ENCODE measurements around the gene NUDT2. TPM values are rescaled to one million over a fixed set of nuclear protein-coding genes. Genes with fewer than 3 reads are reported as not detected.
"Not testable (repeated sequence)": the region's sequence is repeated elsewhere in the genome, so short reads cannot be mapped to it uniquely, and the experiment has no call there.

NUDT2 gene
- total and polyA plus RNA-seq, 10 donors, result 10.4 to 32.1 (median 16.0) TPM

DNA sequence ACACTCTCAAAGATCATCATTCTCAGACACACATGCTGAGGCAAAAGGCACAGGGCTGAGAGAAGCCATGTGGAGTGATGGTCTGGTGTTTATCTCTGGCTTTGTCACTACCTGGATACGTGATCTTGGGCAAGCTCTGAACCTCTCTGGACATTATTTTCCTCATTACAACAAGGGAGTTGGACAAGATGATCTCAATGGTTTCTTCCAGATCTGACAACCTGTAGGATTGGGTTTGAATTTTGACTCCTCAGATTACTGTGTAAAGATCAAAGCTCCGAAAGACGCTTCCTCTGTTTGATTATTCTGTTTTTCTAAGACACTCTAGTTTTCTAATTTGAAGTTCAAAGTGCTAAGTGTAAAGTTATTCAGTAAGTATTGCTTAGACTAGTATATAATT lies 20.0 kb downstream of the NUDT2 start:
- intact Hi-C loops (cut with DNase I; ENCODE audit: low total_unique reads), result no loop called here
- Histone ChIP-seq H3K27ac (no peak overlapping the region), H3K27me3 (replicated peaks in 1 of 7) (no peaks in the 10 kb centered on the region), H3K4me3 (no peak overlapping the region), H3K4me1 (peaks cover 0 to 9% (median 0%) of the 10 kb centered on the region in 6 donors), H3K36me3 (peaks cover 0 to 47% (median 2%) of the 10 kb centered on the region in 6 donors), H3K9me3 (no peaks in the 10 kb centered on the region)
- 94 to 100% (median 96%) methylated on average over 3 of the region's 3 CpGs for WGBS, 5 donors
- TF ChIP-seq POLR2AphosphoS5 (IDR thresholded peaks at IDR 0.05) (no peak), CTCF (IDR thresholded peaks at IDR 0.05 in 8 of 11, conservative IDR thresholded peaks at IDR 0.05 in 3 of 11) (no peak), POLR2A (IDR thresholded peaks at IDR 0.05) (no peak)
- DNase-seq, result no peak

DNA sequence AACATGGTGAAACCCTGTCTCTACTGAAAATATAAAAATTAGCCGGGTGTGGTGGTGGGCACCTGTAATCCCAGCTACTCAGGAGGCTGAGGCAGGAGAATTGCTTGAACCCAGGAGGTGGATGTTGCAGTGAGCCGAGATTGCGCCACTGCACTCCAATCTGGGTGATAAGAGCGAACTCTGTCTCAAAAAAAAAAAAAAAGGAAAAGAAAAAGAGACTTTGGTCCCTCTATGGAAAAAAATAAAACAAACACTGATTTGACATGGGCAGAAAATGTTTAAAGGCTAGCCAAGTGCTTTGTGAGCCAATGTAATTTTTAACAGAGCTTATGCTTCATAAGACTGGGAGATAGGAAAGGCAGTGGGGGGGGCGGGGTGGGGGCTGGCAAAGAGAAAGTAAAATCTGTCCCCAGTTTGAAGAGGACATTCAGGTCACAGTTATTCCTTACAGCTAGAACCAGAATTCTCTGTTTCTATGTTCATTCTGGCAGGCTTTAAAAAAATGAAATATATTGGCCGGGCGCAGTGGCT lies 22.8 kb downstream of the NUDT2 start:
- not testable (repeated sequence) for DNase-seq

DNA sequence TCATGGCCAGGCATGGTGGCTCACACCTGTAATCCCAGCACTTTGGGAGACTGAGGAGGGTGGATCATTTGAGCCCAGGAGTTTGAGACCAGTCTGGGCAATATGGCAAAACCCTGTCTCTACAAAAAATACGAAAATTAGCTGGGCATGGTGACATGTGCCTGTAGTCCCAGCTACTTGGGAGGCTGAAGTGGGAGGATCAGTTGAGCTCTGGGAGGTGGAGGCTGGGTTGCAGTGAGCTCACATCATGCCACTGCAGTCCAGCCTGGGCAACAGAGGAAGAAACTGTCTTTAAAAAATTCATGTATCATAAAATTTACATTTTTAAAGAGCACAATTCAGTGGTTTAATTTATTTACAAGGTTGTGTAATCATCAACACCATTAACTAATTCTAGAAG lies 23.6 kb downstream of the NUDT2 start:
- H3K9me3 ChIP-seq, result peaks cover 4 to 23% (median 17%) of the 10 kb centered on the region in 8 donors
- intact Hi-C loops (cut with DNase I; ENCODE audit: low total_unique reads); H3K27ac ChIP-seq; H3K4me1 ChIP-seq; DNase-seq; H3K4me3 ChIP-seq; H3K27me3 ChIP-seq (replicated peaks in 1 of 7): not testable (repeated sequence)
- H3K36me3 ChIP-seq, result peaks cover 0 to 32% (median 2%) of the 10 kb centered on the region in 6 donors
- WGBS, 5 donors, result 84 to 96% (median 90%) methylated on average over 1 of the region's 1 CpG

More for the DNA sequence above, 22.8 kb downstream of the NUDT2 start:
- H3K27me3 ChIP-seq (replicated peaks in 1 of 7); H3K27ac ChIP-seq; H3K4me3 ChIP-seq; intact Hi-C loops (cut with DNase I; ENCODE audit: low total_unique reads); H3K4me1 ChIP-seq: not testable (repeated sequence)
- 84 to 100% (median 94%) methylated on average over 7 of the region's 7 CpGs for WGBS, 5 donors
- Histone ChIP-seq H3K36me3 (peaks cover 0 to 33% (median 2%) of the 10 kb centered on the region in 6 donors), H3K9me3 (peaks cover 4 to 23% (median 17%) of the 10 kb centered on the region in 8 donors)

GRCh38 chr9:34362614-34363214 lies 33.3 kb downstream of the NUDT2 start:
- H3K4me1 ChIP-seq, result no peaks in the 10 kb centered on the region
- no peak overlapping the region for H3K27ac ChIP-seq
- 91 to 98% (median 96%) methylated on average over 4 of the region's 4 CpGs for WGBS, 5 donors
- H3K9me3 ChIP-seq, result peaks cover 0 to 2% (median 0%) of the 10 kb centered on the region in 8 donors
- no peaks in the 10 kb centered on the region for H3K27me3 ChIP-seq (replicated peaks in 1 of 7)
- TF ChIP-seq POLR2AphosphoS5 (IDR thresholded peaks at IDR 0.05) (no peak), CTCF (IDR thresholded peaks at IDR 0.05 in 8 of 11, conservative IDR thresholded peaks at IDR 0.05 in 3 of 11) (no peak), POLR2A (IDR thresholded peaks at IDR 0.05) (no peak)
- no peak overlapping the region for H3K4me3 ChIP-seq
- no peak for DNase-seq
- intact Hi-C loops (cut with DNase I; ENCODE audit: low total_unique reads), result no loop called here
- peaks cover 0 to 2% (median 0%) of the 10 kb centered on the region in 6 donors for H3K36me3 ChIP-seq

DNA sequence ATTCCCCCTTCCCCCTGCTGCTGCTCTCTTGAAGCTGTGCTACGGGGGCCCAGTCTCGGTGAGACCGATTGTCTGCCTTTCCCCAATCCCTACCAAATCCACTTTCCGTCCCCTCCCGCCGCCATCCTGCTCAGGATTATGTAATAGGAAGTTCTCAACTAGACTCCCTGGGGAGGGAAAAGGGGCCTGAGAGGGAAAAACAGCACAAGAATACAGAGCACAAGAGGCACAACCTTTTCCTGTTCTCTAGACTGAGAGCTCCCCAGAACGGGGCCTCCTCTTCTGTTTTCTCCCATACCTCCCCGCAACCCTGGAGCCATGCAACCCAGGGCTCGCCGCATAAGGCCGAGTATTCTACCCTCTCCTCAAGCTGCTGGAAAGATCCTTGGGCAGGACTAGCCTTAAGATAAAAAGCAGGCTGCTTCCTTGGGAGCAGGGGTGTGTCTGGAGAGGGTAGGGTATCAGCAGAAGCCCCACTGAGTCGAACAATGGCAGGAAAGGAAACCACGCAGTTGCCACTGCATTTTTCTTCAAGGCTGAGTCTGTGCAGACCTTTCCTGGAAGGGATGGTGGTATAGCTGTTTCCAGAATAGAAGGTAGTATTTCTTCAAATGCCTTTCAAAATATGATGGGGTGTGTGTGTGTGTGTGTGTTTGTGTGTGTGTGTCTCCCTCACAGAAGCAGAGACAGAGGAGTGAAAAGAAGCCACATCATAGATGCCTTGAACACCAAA lies 34.4 kb downstream of the NUDT2 start:
- peaks cover 0 to 4% (median 0%) of the 10 kb centered on the region in 6 donors for H3K36me3 ChIP-seq
- H3K9me3 ChIP-seq, result peaks cover 0 to 7% (median 0%) of the 10 kb centered on the region in 8 donors
- H3K4me3 ChIP-seq, result no peak overlapping the region
- H3K27me3 ChIP-seq (replicated peaks in 1 of 7), result no peaks in the 10 kb centered on the region
- TF ChIP-seq CTCF (IDR thresholded peaks at IDR 0.05 in 8 of 11, conservative IDR thresholded peaks at IDR 0.05 in 3 of 11), result no peak
- TF ChIP-seq POLR2A (IDR thresholded peaks at IDR 0.05), result no peak
- TF ChIP-seq POLR2AphosphoS5 (IDR thresholded peaks at IDR 0.05), result no peak
- WGBS, 5 donors, result 41 to 52% (median 43%) methylated on average over 13 of the region's 13 CpGs
- H3K4me1 ChIP-seq, result no peaks in the 10 kb centered on the region
- H3K27ac ChIP-seq, result peak overlapping the region in 3 of 8 donors; percentile 11 to 19 (median 11)
- intact Hi-C loops (cut with DNase I; ENCODE audit: low total_unique reads), result no loop called here
- DNase-seq, result no peak
